Parathyroid adenoma (tissue), 2 donors: Measurements from ENCODE around the gene ENDOD1.
"Not testable (repeated sequence)": the region's sequence is repeated elsewhere in the genome, so short reads cannot be mapped to it uniquely, and the experiment has no call there.

Source experiments
- H2AFZ ChIP-seq: fragments of 300-600 bp; sonication (generic); one replicate; pipeline ENCODE4 v1.7.0; 2017; ENCODE audit warnings: antibody characterized with exemption, mild to moderate bottlenecking
- H3K27ac ChIP-seq: fragments of 300-600 bp; sonication (generic); one replicate; pipeline ENCODE4 v1.7.0; 2017
- H3K27me3 ChIP-seq: fragments of 300-600 bp; sonication (generic); one replicate; pipeline ENCODE4 v1.7.0; 2017; ENCODE audit warnings: low read length; ENCODE audit not compliant: control insufficient read depth, insufficient read depth
- H3K36me3 ChIP-seq: fragments of 300-600 bp; sonication (generic); one replicate; pipeline ENCODE4 v1.7.0; 2017; ENCODE audit warnings: low read length; ENCODE audit not compliant: control insufficient read depth, insufficient read depth
- H3K4me1 ChIP-seq: fragments of 300-600 bp; sonication (generic); one replicate; pipeline ENCODE4 v1.7.0; 2017; ENCODE audit warnings: control low read depth
- H3K4me2 ChIP-seq: fragments of 300-600 bp; sonication (generic); one replicate; pipeline ENCODE4 v1.7.0; 2017; ENCODE audit warnings: low read length
- H3K4me3 ChIP-seq: fragments of 300-600 bp; sonication (generic); one replicate; pipeline ENCODE4 v1.7.0; 2017; ENCODE audit warnings: low read depth, low read length
- H3K79me2 ChIP-seq: fragments of 300-600 bp; sonication (generic); one replicate; pipeline ENCODE4 v1.7.0; 2017; ENCODE audit warnings: control low read depth
- H3K9ac ChIP-seq: fragments of 300-600 bp; sonication (generic); one replicate; pipeline ENCODE4 v1.7.0; 2017; ENCODE audit warnings: mild to moderate bottlenecking
- H3K9me3 ChIP-seq: fragments of 300-600 bp; sonication (generic); one replicate; pipeline ENCODE4 v1.7.0; 2017; ENCODE audit warnings: low read length; ENCODE audit not compliant: control insufficient read depth
- CTCF ChIP-seq: fragments of 300-600 bp; sonication (generic); IDR thresholded peaks from one replicate; pipeline ENCODE4 v1.7.0; 2017; ENCODE audit warnings: antibody characterized with exemption, mild to moderate bottlenecking
- donor health status: primary hyperparathyroidism.

The ENDOD1 gene

GRCh38 chr11:95045812-95046211 lies 43.8 kb upstream of the ENDOD1 start:
- Histone ChIP-seq H3K4me3 (no peak overlapping the region), H3K36me3 (no peaks in the 10 kb centered on the region), H3K4me1 (no peaks in the 10 kb centered on the region), H3K27me3 (no peaks in the 10 kb centered on the region), H3K79me2 (no peaks in the 10 kb centered on the region), H3K4me2 (no peak overlapping the region), H2AFZ (no peak overlapping the region), H3K27ac (no peak overlapping the region), H3K9ac (no peak overlapping the region), H3K9me3 (no peaks in the 10 kb centered on the region)
- TF ChIP-seq CTCF = no peak

- H3K9ac ChIP-seq, H3K27ac ChIP-seq, H3K4me3 ChIP-seq, H3K79me2 ChIP-seq, H3K27me3 ChIP-seq, H3K4me1 ChIP-seq, H3K4me2 ChIP-seq, H2AFZ ChIP-seq, H3K9me3 ChIP-seq, H3K36me3 ChIP-seq: not testable (repeated sequence)
These were observed 40.5 kb upstream of the ENDOD1 start, which contains the start of gene KDM4F for GRCh38 chr11:95049122-95049521. Gene KDM4F, plus strand, starts transcription at chr11:95049422.

- no peak for TF ChIP-seq CTCF
- no peak overlapping the region for H2AFZ ChIP-seq
These were observed 38.9 kb upstream of the ENDOD1 start for GRCh38 chr11:95050595-95051202.

GRCh38 chr11:95054356-95054755 lies 35.3 kb upstream of the ENDOD1 start:
- H3K79me2 ChIP-seq = no peaks in the 10 kb centered on the region
- H3K9ac ChIP-seq = no peak overlapping the region
- TF ChIP-seq CTCF = no peak
- H3K4me3 ChIP-seq = no peak overlapping the region
- no peaks in the 10 kb centered on the region for H3K36me3 ChIP-seq
- H2AFZ ChIP-seq = no peak overlapping the region
- H3K27ac ChIP-seq = no peak overlapping the region
- no peaks in the 10 kb centered on the region for H3K9me3 ChIP-seq
- no peak overlapping the region for H3K4me2 ChIP-seq
- no peaks in the 10 kb centered on the region for H3K27me3 ChIP-seq
- H3K4me1 ChIP-seq = no peaks in the 10 kb centered on the region

More at GRCh38 chr11:95050595-95051202, 38.9 kb upstream of the ENDOD1 start:
- Histone ChIP-seq H3K9me3 (no peaks in the 10 kb centered on the region), H3K4me3 (no peak overlapping the region), H3K27ac (no peak overlapping the region), H3K9ac (no peak overlapping the region), H3K27me3 (no peaks in the 10 kb centered on the region), H3K36me3 (no peaks in the 10 kb centered on the region), H3K79me2 (no peaks in the 10 kb centered on the region), H3K4me2 (no peak overlapping the region), H3K4me1 (no peaks in the 10 kb centered on the region)

- no peak overlapping the region for H3K9ac ChIP-seq
- H3K4me1 ChIP-seq = no peaks in the 10 kb centered on the region
- TF ChIP-seq CTCF = no peak
- no peaks in the 10 kb centered on the region for H3K27me3 ChIP-seq
- H3K4me3 ChIP-seq = no peak overlapping the region
- H3K36me3 ChIP-seq = no peaks in the 10 kb centered on the region
- H2AFZ ChIP-seq = no peak overlapping the region
- H3K4me2 ChIP-seq = no peak overlapping the region
- H3K79me2 ChIP-seq = no peaks in the 10 kb centered on the region
- no peaks in the 10 kb centered on the region for H3K9me3 ChIP-seq
- no peak overlapping the region for H3K27ac ChIP-seq
These were observed 34.3 kb upstream of the ENDOD1 start for GRCh38 chr11:95055283-95055897.
